Nephron (organoid): ENCODE data around the gene DCST2.

Source experiments
- H3K27ac Mint-ChIP-seq, 3 experiments: 2 replicates each; pipeline ENCODE4 v1.8.0; 2020; ENCODE audit warnings: mixed read lengths in 3 of 3, mild to moderate bottlenecking in 2 of 3, moderate library complexity in 1 of 3
- H3K27me3 Mint-ChIP-seq: 2 replicates; pipeline ENCODE4 v1.8.0; 2021; ENCODE audit warnings: low read depth, mild to moderate bottlenecking, moderate library complexity, mixed read lengths
- H3K36me3 Mint-ChIP-seq: 2 replicates; pipeline ENCODE4 v1.8.0; 2020; ENCODE audit warnings: low read depth, mixed read lengths
- H3K4me1 Mint-ChIP-seq: 2 replicates; pipeline ENCODE4 v1.8.0; 2020; ENCODE audit warnings: mixed read lengths
- H3K4me3 Mint-ChIP-seq, 3 experiments: 2 replicates each; pipeline ENCODE4 v1.8.0; 2020; ENCODE audit warnings: mild to moderate bottlenecking in 3 of 3, mixed read lengths in 3 of 3, moderate library complexity in 2 of 3
- H3K9me3 Mint-ChIP-seq: 2 replicates; pipeline ENCODE4 v1.8.0; 2020; ENCODE audit warnings: mixed read lengths
- CTCF ChIP-seq, 3 experiments: fragments of 200-600 bp; sonication (generic); IDR thresholded peaks; one replicate each; pipeline ENCODE4 v1.5.0; 2021; ENCODE audit warnings: antibody characterized with exemption in 3 of 3; ENCODE audit not compliant: unreplicated experiment in 3 of 3

DCST2 gene

GRCh38 chr1:155005076-155006011, 28.2 kb downstream of the DCST2 start:
- Mint-ChIP-seq H3K27me3 (no peaks in the 10 kb centered on the region), H3K4me3 (peak overlapping the region; percentile 15 to 48 (median 47)), H3K4me1 (peaks cover 18% of the 10 kb centered on the region), H3K36me3 (no peaks in the 10 kb centered on the region), H3K9me3 (no peaks in the 10 kb centered on the region), H3K27ac (no peak overlapping the region)
- TF ChIP-seq CTCF (IDR thresholded peaks at IDR 0.05; ENCODE audit: unreplicated experiment in 3 of 3), result no peak

DNA sequence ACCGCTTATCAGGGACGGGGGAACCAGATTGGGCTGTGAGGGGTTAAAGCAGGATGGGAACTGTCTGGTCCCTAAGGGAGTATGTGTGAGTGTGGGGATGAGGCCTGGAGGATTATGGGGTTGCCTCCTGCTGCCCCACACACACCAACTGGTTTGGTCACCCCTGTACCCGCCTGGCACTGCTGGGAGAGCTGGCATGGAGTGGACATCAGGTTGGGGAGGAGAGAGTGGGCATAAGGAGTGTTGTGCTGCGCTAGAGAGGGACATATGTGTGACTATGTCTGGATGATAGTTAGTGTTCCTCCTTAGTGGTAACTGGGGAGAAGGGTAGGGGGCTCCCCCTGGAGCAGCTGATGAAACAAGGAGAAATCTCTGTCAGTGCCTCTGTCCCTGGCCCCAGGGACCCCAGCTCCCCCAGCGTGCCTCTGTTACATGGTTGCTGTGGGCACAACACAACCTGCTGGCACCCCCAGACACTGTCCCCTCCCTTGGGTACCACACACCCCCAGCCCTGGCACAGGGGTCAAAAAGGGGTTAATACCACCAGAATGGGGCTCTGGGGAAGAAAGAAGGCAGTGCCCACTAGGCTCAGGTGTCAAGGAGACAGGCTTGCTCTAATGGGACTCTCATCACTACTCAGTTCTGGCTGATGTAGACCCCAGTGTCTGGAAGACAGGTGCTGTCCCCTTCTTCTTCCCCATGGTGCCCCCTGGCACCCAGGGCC, 29.1 kb downstream of the DCST2 start:
- Mint-ChIP-seq H3K27ac (peak overlapping the region; percentile 69 to 79 (median 79)), H3K36me3 (no peaks in the 10 kb centered on the region), H3K9me3 (no peaks in the 10 kb centered on the region), H3K27me3 (no peaks in the 10 kb centered on the region), H3K4me3 (peak overlapping the region; percentile 82 to 92 (median 87)), H3K4me1 (peaks cover 20% of the 10 kb centered on the region)
- no peak for TF ChIP-seq CTCF (IDR thresholded peaks at IDR 0.05; ENCODE audit: unreplicated experiment in 3 of 3)

DNA sequence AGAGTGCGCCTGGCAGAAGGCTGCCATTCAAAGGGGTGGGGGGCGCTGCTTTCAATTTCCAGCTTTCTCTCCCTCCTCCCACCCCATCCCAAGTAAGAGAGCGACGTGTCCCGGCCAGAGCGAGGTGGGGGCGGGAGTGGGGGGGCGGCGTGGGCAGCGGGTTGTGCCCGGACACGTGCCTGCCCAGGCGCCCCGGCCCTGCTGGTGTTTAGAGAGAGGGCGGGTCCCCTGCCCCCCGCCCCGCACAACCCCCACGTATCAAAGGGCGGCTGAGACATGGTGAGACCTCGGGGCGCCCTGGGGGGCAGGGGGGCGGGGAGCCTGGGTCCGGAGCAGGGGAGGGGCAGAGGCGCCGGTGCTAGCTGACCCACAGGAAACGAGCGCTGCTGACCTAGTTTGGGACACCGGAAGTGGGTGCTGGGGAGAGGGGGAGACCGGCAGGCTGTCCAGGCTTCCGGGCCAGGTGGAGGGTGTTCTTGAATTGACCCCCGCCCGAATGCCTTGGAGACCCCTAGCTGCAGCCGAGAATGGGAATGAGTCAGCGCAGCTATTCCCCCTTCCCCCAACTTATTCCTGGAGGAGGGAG, 29.7 kb downstream of the DCST2 start:
- TF ChIP-seq CTCF (IDR thresholded peaks at IDR 0.05; ENCODE audit: unreplicated experiment in 3 of 3), result no peak
- Mint-ChIP-seq H3K27ac (peak overlapping the region; percentile 69 to 91 (median 79)), H3K36me3 (no peaks in the 10 kb centered on the region), H3K9me3 (no peaks in the 10 kb centered on the region), H3K27me3 (no peaks in the 10 kb centered on the region), H3K4me1 (peaks cover 24% of the 10 kb centered on the region), H3K4me3 (peak overlapping the region; percentile 92 to 96 (median 92))

DNA sequence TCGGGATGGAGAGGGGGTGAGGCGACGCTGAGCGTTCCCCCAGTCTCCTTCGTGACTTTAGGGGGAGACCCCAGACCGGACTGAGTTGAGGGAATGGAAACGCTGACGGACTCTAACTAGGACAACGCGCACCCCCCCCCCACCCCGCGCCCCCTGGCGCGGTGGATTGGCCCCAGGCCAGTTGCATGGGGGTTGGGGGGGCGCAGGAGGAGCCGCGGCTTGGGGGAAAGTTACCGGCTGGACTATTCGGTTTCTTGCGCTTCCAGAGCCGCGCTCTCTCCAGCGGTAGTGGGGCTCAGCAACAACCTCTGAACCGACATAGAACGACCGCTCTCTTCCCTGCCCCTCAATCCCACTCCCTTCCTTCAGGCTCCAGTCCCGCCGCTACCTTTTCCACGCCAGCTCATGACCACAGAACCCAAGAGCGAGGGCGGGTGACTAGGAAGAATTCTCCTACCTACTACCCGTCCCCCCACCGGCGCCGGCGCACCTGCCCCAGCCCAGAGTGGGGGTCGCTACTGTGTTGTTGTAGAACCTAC, 30.3 kb downstream of the DCST2 start:
- TF ChIP-seq CTCF (IDR thresholded peaks at IDR 0.05; ENCODE audit: unreplicated experiment in 3 of 3), result no peak
- Mint-ChIP-seq H3K4me1 (peaks cover 25% of the 10 kb centered on the region), H3K36me3 (no peaks in the 10 kb centered on the region), H3K27me3 (no peaks in the 10 kb centered on the region), H3K27ac (peak overlapping the region; percentile 69 to 91 (median 79)), H3K9me3 (no peaks in the 10 kb centered on the region), H3K4me3 (peak overlapping the region; percentile 92 to 96 (median 92))

- peaks cover 25% of the 10 kb centered on the region for H3K4me1 Mint-ChIP-seq
- no peak for TF ChIP-seq CTCF (IDR thresholded peaks at IDR 0.05; ENCODE audit: unreplicated experiment in 3 of 3)
- no peaks in the 10 kb centered on the region for H3K9me3 Mint-ChIP-seq
- no peaks in the 10 kb centered on the region for H3K36me3 Mint-ChIP-seq
- H3K4me3 Mint-ChIP-seq, result peak within 1 kb of the TSS; percentile 92 to 96 (median 92)
- peak within 1 kb of the TSS; percentile 79 to 93 (median 83) for H3K27ac Mint-ChIP-seq
- no peaks in the 10 kb centered on the region for H3K27me3 Mint-ChIP-seq
Measured at GRCh38 chr1:155002464-155003226, 30.9 kb downstream of the DCST2 start, which contains the start of gene ZBTB7B. Gene ZBTB7B, plus strand, starts transcription at chr1:155002802. Its CDS starts 11,859 bp downstream, at chr1:155014661.
